Peyer's patch (tissue), 4 donors: ENCODE results near the gene ATG7. TPM values are rescaled to one million over a fixed set of nuclear protein-coding genes. Genes with fewer than 3 reads are reported as not detected.
A peak's percentile ranks its signal among the peaks of the same experiment; 100 is the strongest.

ENCODE experiments used
- DNase-seq, 3 donors: peaks; one replicate each; pipeline ENCODE4 v3.0.0-alpha.2; 2017 to 2019
- H3K27ac ChIP-seq, 4 donors: fragments of 200-600 bp; sonication (generic); one replicate each; pipeline ENCODE4 v1.5.1; 2016 to 2019
- H3K27me3 ChIP-seq, 2 donors: fragments of 200-600 bp; sonication (generic); one replicate each; pipeline ENCODE4 v1.5.1; 2019
- H3K36me3 ChIP-seq, 3 donors: fragments of 200-600 bp; sonication (generic); one replicate each; pipeline ENCODE4 v1.5.1; 2016 to 2019
- H3K4me1 ChIP-seq, 4 donors: fragments of 200-600 bp; sonication (generic); one replicate each; pipeline ENCODE4 v1.5.1; 2016 to 2019
- H3K4me3 ChIP-seq, 4 donors: fragments of 200-600 bp; sonication (generic); 1 replicate in 3 of 4; 2 replicates in 1 of 4; pipeline ENCODE4 v1.5.1; 2016 to 2019; ENCODE audit warnings: mild to moderate bottlenecking in 1 of 4
- H3K9me3 ChIP-seq, 4 donors: fragments of 200-600 bp; sonication (generic); one replicate each; pipeline ENCODE4 v1.5.1; 2016 to 2019; ENCODE audit warnings: mild to moderate bottlenecking in 1 of 4
- POLR2A ChIP-seq, 2 donors: fragments of 450-650 bp; IDR thresholded peaks; one replicate each; pipeline ENCODE4 v1.5.1; 2017; ENCODE audit warnings: antibody characterized with exemption in 2 of 2, mild to moderate bottlenecking in 2 of 2, moderate library complexity in 2 of 2
- total RNA-seq, 4 donors: library from RNA; depleted of rRNA; stranded (reverse); fragments of >200 nt; gene quantifications; one replicate each; pipeline ENCODE4 v1.1.0, GENCODE V29; 2016
- TF ChIP-seq, protein P1 (sequence below), 6 experiments: fragments of 450-650 bp in 4 of 6; fragments of 200-600 bp in 2 of 6; sonication (generic) in 1 of 6; IDR thresholded peaks; one replicate each; pipeline ENCODE4 v1.5.1; 2017 to 2019; ENCODE audit warnings: antibody characterized with exemption in 6 of 6, mild to moderate bottlenecking in 3 of 6, moderate library complexity in 1 of 6

ATG7 gene
- total RNA-seq, 4 donors from 2014 or later = 45.2 to 126 (median 70.8) TPM

DNA sequence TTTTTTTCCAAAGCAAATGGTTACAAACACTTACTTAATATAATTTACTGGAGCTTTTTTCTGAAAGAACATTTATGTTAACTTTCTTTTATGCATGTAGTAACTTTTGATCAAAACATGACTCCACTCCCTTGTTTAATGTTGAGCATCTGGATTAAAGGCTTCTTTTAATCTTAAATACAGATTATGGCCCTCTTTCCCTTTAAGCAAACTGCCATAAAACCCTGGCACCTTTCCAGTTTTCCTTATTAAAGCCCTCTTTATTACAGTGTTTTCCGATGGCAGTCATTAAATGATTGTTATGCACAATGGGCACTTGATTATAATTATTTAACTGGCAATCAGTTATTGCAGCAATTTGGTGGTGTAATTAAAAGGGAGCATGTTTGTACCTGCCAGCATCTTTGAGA is 204.5 kb downstream of the ATG7 start:
- no peak for TF ChIP-seq POLR2A (IDR thresholded peaks at IDR 0.05)
- TF ChIP-seq, protein P1, sequence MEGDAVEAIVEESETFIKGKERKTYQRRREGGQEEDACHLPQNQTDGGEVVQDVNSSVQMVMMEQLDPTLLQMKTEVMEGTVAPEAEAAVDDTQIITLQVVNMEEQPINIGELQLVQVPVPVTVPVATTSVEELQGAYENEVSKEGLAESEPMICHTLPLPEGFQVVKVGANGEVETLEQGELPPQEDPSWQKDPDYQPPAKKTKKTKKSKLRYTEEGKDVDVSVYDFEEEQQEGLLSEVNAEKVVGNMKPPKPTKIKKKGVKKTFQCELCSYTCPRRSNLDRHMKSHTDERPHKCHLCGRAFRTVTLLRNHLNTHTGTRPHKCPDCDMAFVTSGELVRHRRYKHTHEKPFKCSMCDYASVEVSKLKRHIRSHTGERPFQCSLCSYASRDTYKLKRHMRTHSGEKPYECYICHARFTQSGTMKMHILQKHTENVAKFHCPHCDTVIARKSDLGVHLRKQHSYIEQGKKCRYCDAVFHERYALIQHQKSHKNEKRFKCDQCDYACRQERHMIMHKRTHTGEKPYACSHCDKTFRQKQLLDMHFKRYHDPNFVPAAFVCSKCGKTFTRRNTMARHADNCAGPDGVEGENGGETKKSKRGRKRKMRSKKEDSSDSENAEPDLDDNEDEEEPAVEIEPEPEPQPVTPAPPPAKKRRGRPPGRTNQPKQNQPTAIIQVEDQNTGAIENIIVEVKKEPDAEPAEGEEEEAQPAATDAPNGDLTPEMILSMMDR (IDR thresholded peaks at IDR 0.05) = no peak
- H3K4me1 ChIP-seq = peaks cover 0 to 21% (median 5%) of the 10 kb centered on the region in 4 donors
- H3K4me3 ChIP-seq = no peak overlapping the region
- H3K27ac ChIP-seq = peak overlapping the region in 1 of 4 donors; percentile 75
- no peak for DNase-seq
- no peaks in the 10 kb centered on the region for H3K27me3 ChIP-seq
- no peaks in the 10 kb centered on the region for H3K9me3 ChIP-seq
- H3K36me3 ChIP-seq = no peaks in the 10 kb centered on the region

DNA sequence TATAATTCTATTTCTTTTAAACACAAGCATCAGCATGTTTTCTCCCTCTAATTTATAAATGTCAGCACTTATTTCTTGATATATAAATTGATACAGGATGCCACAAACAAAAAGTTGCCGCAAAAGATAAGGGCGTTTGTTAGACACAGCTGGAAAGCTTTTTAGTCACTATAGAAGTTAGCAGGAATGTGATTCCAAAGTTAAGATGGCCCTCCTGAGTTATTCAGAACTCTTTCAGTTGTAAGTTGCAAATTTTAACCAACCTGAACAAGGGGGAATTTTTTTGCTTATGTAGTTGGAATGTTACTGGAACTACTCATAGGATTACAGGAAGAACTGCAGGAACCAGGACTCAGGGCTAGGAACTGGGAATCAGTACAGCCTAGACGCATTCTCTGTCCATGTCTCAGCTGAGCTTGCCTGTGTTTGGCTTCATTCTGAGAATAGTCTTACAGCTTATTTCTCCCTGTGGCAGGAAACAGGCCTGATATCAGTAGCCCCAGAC is 205.3 kb downstream of the ATG7 start:
- no peak overlapping the region for H3K4me3 ChIP-seq
- peak overlapping the region in 2 of 4 donors; percentile 54 to 75 for H3K27ac ChIP-seq
- no peaks in the 10 kb centered on the region for H3K36me3 ChIP-seq
- TF ChIP-seq POLR2A (IDR thresholded peaks at IDR 0.05) = no peak
- TF ChIP-seq, protein P1 (IDR thresholded peaks at IDR 0.05) = no peak
- no peaks in the 10 kb centered on the region for H3K9me3 ChIP-seq
- H3K4me1 ChIP-seq = peaks cover 0 to 27% (median 5%) of the 10 kb centered on the region in 4 donors
- H3K27me3 ChIP-seq = no peaks in the 10 kb centered on the region
- DNase-seq = no peak

DNA sequence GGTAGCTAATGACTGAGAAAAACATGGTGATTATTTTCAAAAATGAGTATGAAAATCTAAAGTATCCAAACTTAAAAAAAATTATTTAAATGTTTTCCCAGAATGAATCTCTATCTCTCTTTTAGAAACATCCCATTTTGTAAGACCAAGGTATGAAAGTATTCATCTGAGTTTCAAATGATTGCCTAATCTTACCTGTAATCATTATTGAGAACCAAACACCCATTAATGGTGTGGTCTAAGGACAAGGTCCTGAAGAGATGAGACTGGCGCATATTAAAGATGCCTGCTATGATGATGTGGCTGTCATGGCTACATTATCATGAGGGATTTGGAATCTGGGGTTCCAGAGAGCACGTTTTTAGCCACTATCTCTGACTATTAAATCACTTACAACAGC is 206.0 kb downstream of the ATG7 start:
- peaks cover 0 to 28% (median 5%) of the 10 kb centered on the region in 4 donors for H3K4me1 ChIP-seq
- peak overlapping the region in 2 of 4 donors; percentile 54 to 75 for H3K27ac ChIP-seq
- DNase-seq = no peak
- H3K36me3 ChIP-seq = no peaks in the 10 kb centered on the region
- H3K4me3 ChIP-seq = no peak overlapping the region
- TF ChIP-seq, protein P1 (IDR thresholded peaks at IDR 0.05) = no peak
- no peak for TF ChIP-seq POLR2A (IDR thresholded peaks at IDR 0.05)
- no peaks in the 10 kb centered on the region for H3K9me3 ChIP-seq
- H3K27me3 ChIP-seq = no peaks in the 10 kb centered on the region

DNA sequence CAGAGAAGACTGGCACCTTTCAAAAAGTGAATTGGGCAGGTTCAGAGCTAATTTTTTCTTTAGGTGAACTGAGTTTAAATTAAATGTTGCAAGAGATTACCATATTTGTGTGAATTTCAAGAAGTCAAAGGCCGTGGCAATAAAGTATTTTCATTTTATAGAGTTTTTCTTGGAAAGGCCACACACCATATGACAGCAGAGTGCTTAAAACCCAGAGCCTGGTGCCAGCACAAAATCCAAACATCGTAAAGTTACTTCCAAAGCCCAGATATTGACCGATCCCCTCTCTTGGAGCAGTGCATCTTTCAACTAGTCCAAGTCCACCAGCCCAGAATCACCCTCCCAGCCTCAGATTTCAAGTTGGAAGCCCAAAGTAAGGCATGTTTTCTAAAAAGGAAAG is 207.0 kb downstream of the ATG7 start:
- Histone ChIP-seq H3K27me3 (no peaks in the 10 kb centered on the region), H3K36me3 (no peaks in the 10 kb centered on the region), H3K4me3 (no peak overlapping the region), H3K4me1 (peaks cover 0 to 28% (median 5%) of the 10 kb centered on the region in 4 donors), H3K9me3 (no peaks in the 10 kb centered on the region), H3K27ac (no peak overlapping the region)
- DNase-seq = no peak
- TF ChIP-seq, protein P1 (IDR thresholded peaks at IDR 0.05) = no peak
- no peak for TF ChIP-seq POLR2A (IDR thresholded peaks at IDR 0.05)

DNA sequence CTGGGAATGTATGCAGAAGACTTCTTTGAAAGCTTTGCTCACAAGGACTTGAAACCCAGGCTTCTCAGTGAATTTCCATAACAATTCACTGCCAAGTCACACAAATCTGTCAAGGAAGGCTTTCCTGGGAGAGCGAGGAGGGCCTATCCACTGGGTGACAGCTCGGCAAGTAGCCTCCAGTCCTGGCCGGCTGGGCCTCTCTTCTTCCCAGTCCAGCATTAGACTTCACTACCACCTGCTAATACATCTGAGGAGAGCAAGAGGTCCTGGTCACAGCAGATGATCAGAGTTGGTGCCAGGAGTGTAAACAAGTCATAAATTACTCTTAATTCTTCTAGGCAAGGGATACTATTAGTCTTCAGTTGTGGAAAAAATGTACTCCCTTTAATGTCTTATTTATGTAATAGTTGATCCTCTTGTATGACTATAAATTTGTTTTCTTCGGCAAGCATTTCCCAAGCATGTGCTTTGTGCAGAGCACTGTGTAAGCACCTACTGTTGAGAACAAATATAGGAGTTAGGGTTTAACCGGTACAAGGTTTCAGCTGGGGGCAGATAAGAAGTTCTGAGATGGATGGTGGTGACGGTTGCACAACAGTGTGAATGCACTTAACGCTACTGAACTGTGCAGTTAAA is 208.6 kb downstream of the ATG7 start:
- no peaks in the 10 kb centered on the region for H3K27me3 ChIP-seq
- H3K4me1 ChIP-seq = peaks cover 0 to 28% (median 5%) of the 10 kb centered on the region in 4 donors
- H3K27ac ChIP-seq = peak overlapping the region in 3 of 4 donors; percentile 0 to 53 (median 17)
- H3K9me3 ChIP-seq = no peaks in the 10 kb centered on the region
- no peak for DNase-seq
- TF ChIP-seq, protein P1 (IDR thresholded peaks at IDR 0.05) = no peak
- TF ChIP-seq POLR2A (IDR thresholded peaks at IDR 0.05) = no peak
- no peaks in the 10 kb centered on the region for H3K36me3 ChIP-seq
- H3K4me3 ChIP-seq = no peak overlapping the region
